ENCODE results near the gene PXDN.

- no peak for TF ChIP-seq CTCF (IDR thresholded peaks at IDR 0.05)
- TF ChIP-seq EP300 (IDR thresholded peaks at IDR 0.05) = no peak
- no peak for TF ChIP-seq POLR2AphosphoS5 (IDR thresholded peaks at IDR 0.05)
- no peak for TF ChIP-seq POLR2A (IDR thresholded peaks at IDR 0.05)
These were observed 149.7 kb downstream of the PXDN start for GRCh38 chr2:1594373-1595171.

All from stomach (tissue), 4 donors.